ENCODE measurements around the gene CSTF1.
"Not testable (repeated sequence)": the region's sequence is repeated elsewhere in the genome, so short reads cannot be mapped to it uniquely, and the experiment has no call there.

CSTF1 gene

DNA sequence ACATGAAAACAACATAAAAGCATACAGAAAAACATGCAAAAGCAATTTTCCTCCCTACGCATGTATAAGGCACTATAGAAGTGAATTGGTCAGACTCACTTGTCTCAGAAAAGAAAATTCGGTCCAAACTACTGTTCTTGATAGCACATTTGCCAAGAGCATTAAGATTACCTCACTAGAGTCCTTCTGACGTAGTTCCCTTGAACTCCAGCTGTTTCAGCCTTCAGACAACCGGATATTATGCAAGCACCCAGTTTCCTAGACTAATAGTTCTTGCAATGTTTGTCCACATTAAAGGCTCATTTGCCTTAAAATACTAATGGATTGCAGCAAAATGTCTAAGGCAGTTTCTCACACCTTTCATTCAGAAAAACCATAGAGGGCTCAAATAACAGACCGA is 17.1 kb downstream of the CSTF1 start:
- H3K4me1 ChIP-seq (ENCODE audit: control insufficient read depth, insufficient read depth, low read length) = peaks cover 6% of the 10 kb centered on the region
- H3K27ac ChIP-seq (ENCODE audit: low read length) = no peak overlapping the region
- no peak overlapping the region for H3K9ac ChIP-seq (ENCODE audit: low read length in 2 of 2)
- H3K27me3 ChIP-seq (ENCODE audit: control insufficient read depth in 1 of 2, insufficient read depth in 2 of 2, low read length in 2 of 2) = no peaks in the 10 kb centered on the region
- H3K9me3 ChIP-seq (ENCODE audit: control insufficient read depth in 2 of 2, low read length in 2 of 2) = no peaks in the 10 kb centered on the region
- no peak overlapping the region for H3K4me3 ChIP-seq (ENCODE audit: low read length in 2 of 2)
- peaks cover 14 to 17% of the 10 kb centered on the region in 2 donors for H3K36me3 ChIP-seq (ENCODE audit: control insufficient read depth in 2 of 2, insufficient read depth in 2 of 2, low read length in 2 of 2)

GRCh38 chr20:56409956-56410355 is 17.5 kb downstream of the CSTF1 start:
- no peaks in the 10 kb centered on the region for H3K27me3 ChIP-seq (ENCODE audit: control insufficient read depth in 1 of 2, insufficient read depth in 2 of 2, low read length in 2 of 2)
- H3K4me3 ChIP-seq (ENCODE audit: low read length in 2 of 2) = no peak overlapping the region
- no peak overlapping the region for H3K9ac ChIP-seq (ENCODE audit: low read length in 2 of 2)
- H3K27ac ChIP-seq (ENCODE audit: low read length) = no peak overlapping the region
- peaks cover 14 to 17% of the 10 kb centered on the region in 2 donors for H3K36me3 ChIP-seq (ENCODE audit: control insufficient read depth in 2 of 2, insufficient read depth in 2 of 2, low read length in 2 of 2)
- peaks cover 6% of the 10 kb centered on the region for H3K4me1 ChIP-seq (ENCODE audit: control insufficient read depth, insufficient read depth, low read length)
- no peaks in the 10 kb centered on the region for H3K9me3 ChIP-seq (ENCODE audit: control insufficient read depth in 2 of 2, low read length in 2 of 2)

DNA sequence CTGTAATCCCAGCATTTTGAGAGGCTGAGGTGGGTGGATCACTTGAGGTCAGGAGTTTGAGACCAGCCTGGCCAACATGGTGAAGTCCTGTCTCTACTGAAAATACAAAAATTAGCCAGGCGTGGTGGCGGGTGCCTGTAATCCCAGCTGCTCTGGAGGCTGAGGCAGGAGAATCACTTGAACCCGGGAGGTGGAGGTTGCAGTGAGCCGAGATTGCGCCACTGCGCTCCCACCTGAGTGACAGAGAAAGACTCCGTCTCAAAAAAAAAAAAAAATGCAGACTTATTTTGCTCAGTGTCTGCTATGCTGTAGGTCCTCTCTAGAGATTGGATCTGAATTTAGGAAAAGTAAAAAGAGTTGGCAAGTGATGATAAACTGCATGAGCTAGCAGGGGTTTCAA is 18.8 kb downstream of the CSTF1 start:
- H3K9ac ChIP-seq (ENCODE audit: low read length in 2 of 2); H3K4me1 ChIP-seq (ENCODE audit: control insufficient read depth, insufficient read depth, low read length); H3K27me3 ChIP-seq (ENCODE audit: control insufficient read depth in 1 of 2, insufficient read depth in 2 of 2, low read length in 2 of 2); H3K9me3 ChIP-seq (ENCODE audit: control insufficient read depth in 2 of 2, low read length in 2 of 2); H3K4me3 ChIP-seq (ENCODE audit: low read length in 2 of 2): not testable (repeated sequence)
- Histone ChIP-seq H3K27ac (ENCODE audit: low read length) (peak overlapping the region; percentile 53), H3K36me3 (ENCODE audit: control insufficient read depth in 2 of 2, insufficient read depth in 2 of 2, low read length in 2 of 2) (peaks cover 13% of the 10 kb centered on the region in 2 donors)

DNA sequence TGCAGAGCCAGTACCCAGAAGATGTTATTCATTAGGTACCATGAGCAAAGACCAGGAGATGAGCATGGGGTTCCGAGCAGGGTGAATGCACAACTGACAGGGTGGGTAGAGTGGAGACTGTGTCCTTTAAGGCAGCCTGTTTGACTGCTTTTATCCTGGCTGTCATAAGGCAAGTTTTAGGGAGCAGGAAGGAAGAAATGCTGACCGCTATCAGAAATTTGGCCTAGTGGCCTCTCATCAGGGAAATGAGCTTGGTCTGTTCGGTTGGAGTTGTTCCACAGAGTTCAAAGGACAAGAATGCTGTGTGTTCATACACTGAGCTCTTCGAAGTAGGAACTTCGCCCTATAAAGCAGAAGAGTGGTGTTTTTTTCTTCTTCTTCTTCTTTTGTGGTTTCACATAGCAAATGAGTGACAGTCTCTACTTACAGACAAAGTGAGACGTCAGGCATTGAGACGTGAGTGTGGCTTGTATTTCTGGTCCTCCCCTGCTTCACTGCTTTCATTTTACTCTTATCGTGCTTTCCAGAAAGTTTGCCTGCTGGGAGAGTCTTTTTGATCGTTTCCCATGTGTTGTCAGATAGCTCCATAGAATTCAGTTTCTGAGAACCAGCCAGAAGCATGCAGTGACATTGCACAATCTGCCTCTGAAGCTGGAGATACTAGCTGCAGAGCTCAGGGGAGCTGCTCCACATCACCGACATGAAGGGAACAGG is 19.5 kb downstream of the CSTF1 start, which contains the start of gene CASS4:
Gene CASS4 (plus strand): TSS at position 502 of the 714 bp plus-strand sequence. CDS start 199 bp downstream, at position 701.
- H3K4me1 ChIP-seq (ENCODE audit: control insufficient read depth, insufficient read depth, low read length) = peaks cover 6% of the 10 kb centered on the region
- H3K36me3 ChIP-seq (ENCODE audit: control insufficient read depth in 2 of 2, insufficient read depth in 2 of 2, low read length in 2 of 2) = peaks cover 8 to 13% of the 10 kb centered on the region in 2 donors
- H3K4me3 ChIP-seq (ENCODE audit: low read length in 2 of 2) = peak within 1 kb of the TSS; percentile 2 to 35
- no peaks in the 10 kb centered on the region for H3K9me3 ChIP-seq (ENCODE audit: control insufficient read depth in 2 of 2, low read length in 2 of 2)
- H3K27ac ChIP-seq (ENCODE audit: low read length) = peak within 1 kb of the TSS; percentile 53
- H3K27me3 ChIP-seq (ENCODE audit: control insufficient read depth in 1 of 2, insufficient read depth in 2 of 2, low read length in 2 of 2) = no peaks in the 10 kb centered on the region
- peak within 1 kb of the TSS in 1 of 2 donors; percentile 4 for H3K9ac ChIP-seq (ENCODE audit: low read length in 2 of 2)

DNA sequence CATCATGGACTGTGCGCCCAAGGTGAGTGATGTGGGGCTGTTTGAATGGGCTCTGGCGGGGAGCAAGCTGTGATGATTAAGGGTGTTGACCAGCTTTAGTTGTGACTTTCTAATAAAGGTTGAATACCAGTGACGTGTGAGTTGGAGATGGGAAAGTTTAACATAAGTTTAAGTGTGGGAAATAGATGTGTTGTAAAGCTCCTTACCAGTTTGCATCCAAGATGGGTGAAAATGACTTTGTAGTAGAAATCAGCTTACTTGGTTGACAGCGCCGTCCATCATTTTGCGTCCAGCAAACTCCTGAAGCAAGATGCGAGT is 20.0 kb downstream of the CSTF1 start:
- H3K4me3 ChIP-seq (ENCODE audit: low read length in 2 of 2) = peak overlapping the region; percentile 2 to 35
- H3K27me3 ChIP-seq (ENCODE audit: control insufficient read depth in 1 of 2, insufficient read depth in 2 of 2, low read length in 2 of 2) = no peaks in the 10 kb centered on the region
- H3K36me3 ChIP-seq (ENCODE audit: control insufficient read depth in 2 of 2, insufficient read depth in 2 of 2, low read length in 2 of 2) = peaks cover 3 to 9% of the 10 kb centered on the region in 2 donors
- H3K9me3 ChIP-seq (ENCODE audit: control insufficient read depth in 2 of 2, low read length in 2 of 2) = no peaks in the 10 kb centered on the region
- H3K4me1 ChIP-seq (ENCODE audit: control insufficient read depth, insufficient read depth, low read length) = peaks cover 6% of the 10 kb centered on the region
- peak overlapping the region; percentile 53 for H3K27ac ChIP-seq (ENCODE audit: low read length)
- H3K9ac ChIP-seq (ENCODE audit: low read length in 2 of 2) = no peak overlapping the region

GRCh38 chr20:56412949-56413348 is 20.5 kb downstream of the CSTF1 start:
- Histone ChIP-seq H3K9me3 (ENCODE audit: control insufficient read depth in 2 of 2, low read length in 2 of 2) (no peaks in the 10 kb centered on the region), H3K27ac (ENCODE audit: low read length) (no peak overlapping the region), H3K9ac (ENCODE audit: low read length in 2 of 2) (no peak overlapping the region), H3K4me3 (ENCODE audit: low read length in 2 of 2) (peak overlapping the region; percentile 2 to 35), H3K36me3 (ENCODE audit: control insufficient read depth in 2 of 2, insufficient read depth in 2 of 2, low read length in 2 of 2) (peaks cover 0 to 4% of the 10 kb centered on the region in 2 donors), H3K4me1 (ENCODE audit: control insufficient read depth, insufficient read depth, low read length) (peaks cover 6% of the 10 kb centered on the region), H3K27me3 (ENCODE audit: control insufficient read depth in 1 of 2, insufficient read depth in 2 of 2, low read length in 2 of 2) (no peaks in the 10 kb centered on the region)

- Histone ChIP-seq H3K4me3 (ENCODE audit: low read length in 2 of 2) (no peak overlapping the region), H3K27me3 (ENCODE audit: control insufficient read depth in 1 of 2, insufficient read depth in 2 of 2, low read length in 2 of 2) (no peaks in the 10 kb centered on the region), H3K36me3 (ENCODE audit: control insufficient read depth in 2 of 2, insufficient read depth in 2 of 2, low read length in 2 of 2) (no peaks in the 10 kb centered on the region), H3K9me3 (ENCODE audit: control insufficient read depth in 2 of 2, low read length in 2 of 2) (no peaks in the 10 kb centered on the region), H3K9ac (ENCODE audit: low read length in 2 of 2) (no peak overlapping the region), H3K27ac (ENCODE audit: low read length) (no peak overlapping the region), H3K4me1 (ENCODE audit: control insufficient read depth, insufficient read depth, low read length) (peaks cover 6% of the 10 kb centered on the region)
Measured at GRCh38 chr20:56414842-56415765, 22.7 kb downstream of the CSTF1 start.

DNA sequence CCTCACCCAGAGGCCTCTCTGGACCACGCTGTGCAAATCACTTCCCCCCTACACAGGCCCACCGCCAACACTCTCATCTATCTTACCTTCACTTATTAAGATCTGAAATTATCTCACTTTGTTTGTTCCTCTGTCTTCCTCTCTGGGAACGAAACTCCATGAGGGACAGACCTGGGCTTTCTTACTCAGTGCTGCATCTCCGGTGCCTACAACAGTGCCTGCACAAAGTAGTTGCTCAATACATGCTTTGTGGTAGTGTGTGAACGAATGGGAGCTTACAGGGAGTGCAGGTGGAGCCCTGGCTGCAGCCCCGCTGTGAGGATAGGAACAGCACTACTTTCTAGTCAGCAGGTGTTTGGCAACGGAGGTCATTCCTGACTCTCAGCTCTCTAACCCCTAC is 25.0 kb downstream of the CSTF1 start:
- Histone ChIP-seq H3K4me3 (ENCODE audit: low read length in 2 of 2) (no peak overlapping the region), H3K27ac (ENCODE audit: low read length) (no peak overlapping the region), H3K9me3 (ENCODE audit: control insufficient read depth in 2 of 2, low read length in 2 of 2) (no peaks in the 10 kb centered on the region), H3K4me1 (ENCODE audit: control insufficient read depth, insufficient read depth, low read length) (no peaks in the 10 kb centered on the region), H3K36me3 (ENCODE audit: control insufficient read depth in 2 of 2, insufficient read depth in 2 of 2, low read length in 2 of 2) (no peaks in the 10 kb centered on the region), H3K27me3 (ENCODE audit: control insufficient read depth in 1 of 2, insufficient read depth in 2 of 2, low read length in 2 of 2) (no peaks in the 10 kb centered on the region), H3K9ac (ENCODE audit: low read length in 2 of 2) (no peak overlapping the region)

GRCh38 chr20:56417911-56418310 is 25.5 kb downstream of the CSTF1 start:
- H3K27me3 ChIP-seq (ENCODE audit: control insufficient read depth in 1 of 2, insufficient read depth in 2 of 2, low read length in 2 of 2) = no peaks in the 10 kb centered on the region
- no peak overlapping the region for H3K9ac ChIP-seq (ENCODE audit: low read length in 2 of 2)
- H3K4me3 ChIP-seq (ENCODE audit: low read length in 2 of 2) = no peak overlapping the region
- no peaks in the 10 kb centered on the region for H3K36me3 ChIP-seq (ENCODE audit: control insufficient read depth in 2 of 2, insufficient read depth in 2 of 2, low read length in 2 of 2)
- H3K27ac ChIP-seq (ENCODE audit: low read length) = no peak overlapping the region
- no peaks in the 10 kb centered on the region for H3K9me3 ChIP-seq (ENCODE audit: control insufficient read depth in 2 of 2, low read length in 2 of 2)
- H3K4me1 ChIP-seq (ENCODE audit: control insufficient read depth, insufficient read depth, low read length) = no peaks in the 10 kb centered on the region

- H3K4me3 ChIP-seq (ENCODE audit: low read length in 2 of 2) = no peak overlapping the region
- H3K36me3 ChIP-seq (ENCODE audit: control insufficient read depth in 2 of 2, insufficient read depth in 2 of 2, low read length in 2 of 2) = no peaks in the 10 kb centered on the region
- no peaks in the 10 kb centered on the region for H3K27me3 ChIP-seq (ENCODE audit: control insufficient read depth in 1 of 2, insufficient read depth in 2 of 2, low read length in 2 of 2)
- H3K9me3 ChIP-seq (ENCODE audit: control insufficient read depth in 2 of 2, low read length in 2 of 2) = no peaks in the 10 kb centered on the region
- no peak overlapping the region for H3K9ac ChIP-seq (ENCODE audit: low read length in 2 of 2)
- H3K4me1 ChIP-seq (ENCODE audit: control insufficient read depth, insufficient read depth, low read length) = no peaks in the 10 kb centered on the region
- H3K27ac ChIP-seq (ENCODE audit: low read length) = no peak overlapping the region
Measured at GRCh38 chr20:56418385-56418861, 26.0 kb downstream of the CSTF1 start.
